Mesenchymal stem cell (in vitro differentiated cells and primary cell): ENCODE data around the gene ARL8A. TPM values are rescaled to one million over a fixed set of nuclear protein-coding genes. Genes with fewer than 3 reads are reported as not detected.

Source experiments
- small RNA-seq: library from polyadenylated mRNA; stranded (forward); fragments of <200 nt; extraction: miRNeasy Mini kit (QIAGEN cat#:217004); gene quantifications from one replicate; pipeline ENCODE3, GENCODE V24; 2013; ENCODE audit warnings: low read depth

Gene ARL8A

Small RNAs within 50 kb of the gene (small RNA-seq; reads per million reads assigned to genes)
- not detected for gene CRIP1P3
